Muscle of leg (tissue), 11 donors: ENCODE data around the gene TMEM135. TPM values are rescaled to one million over a fixed set of nuclear protein-coding genes. Genes with fewer than 3 reads are reported as not detected.
A peak's percentile ranks its signal among the peaks of the same experiment; 100 is the strongest.

Experiments used
- DNase-seq: peaks from one replicate; pipeline ENCODE4 v3.0.0; 2013
- H3K27ac ChIP-seq: one replicate; pipeline ENCODE4 v1.5.1; 2013; ENCODE audit warnings: mild to moderate bottlenecking, low read length, control low read depth
- H3K27me3 ChIP-seq: one replicate; pipeline ENCODE4 v1.6.1; 2013; ENCODE audit warnings: low read length; ENCODE audit not compliant: control insufficient read depth, insufficient read depth
- H3K36me3 ChIP-seq: one replicate; pipeline ENCODE4 v1.6.1; 2013; ENCODE audit warnings: low read length; ENCODE audit not compliant: control insufficient read depth, insufficient read depth
- H3K4me1 ChIP-seq: one replicate; pipeline ENCODE4 v1.6.1; 2013; ENCODE audit warnings: low read length; ENCODE audit not compliant: control insufficient read depth, insufficient read depth
- H3K4me3 ChIP-seq: one replicate; pipeline ENCODE4 v1.5.1; 2013; ENCODE audit warnings: low read length, control low read depth
- H3K9me3 ChIP-seq: replicated peaks from 2 replicates; pipeline ENCODE4 v1.6.1; 2013; ENCODE audit warnings: low read depth, low read length; ENCODE audit not compliant: control insufficient read depth
- WGBS: methylation state at CpG from one replicate; pipeline ENCODE4 v1.1.5; 2013; ENCODE audit warnings: missing lambda C conversion rate; ENCODE audit not compliant: insufficient coverage; 5-methylcytosine and 5-hydroxymethylcytosine counted together
- polyA plus RNA-seq, 8 donors: library from polyadenylated mRNA; unstranded; fragments of 120-200 nt; gene quantifications; one replicate each; pipeline versions ENCODE4 v1.2.1 to v1.2.3, GENCODE V29; 2013; ENCODE audit warnings: inconsistent platforms in 1 of 8, low replicate concordance in 1 of 8; ENCODE audit not compliant: insufficient read length in 8 of 8, insufficient read depth in 1 of 8
- total RNA-seq: library from RNA; stranded (reverse); fragments of 120-200 nt; gene quantifications from one replicate; pipeline ENCODE4 v1.2.4, GENCODE V29; 2013

Gene TMEM135
- total and polyA plus RNA-seq, 9 donors = 10.5 to 21.1 (median 14.9) TPM

DNA sequence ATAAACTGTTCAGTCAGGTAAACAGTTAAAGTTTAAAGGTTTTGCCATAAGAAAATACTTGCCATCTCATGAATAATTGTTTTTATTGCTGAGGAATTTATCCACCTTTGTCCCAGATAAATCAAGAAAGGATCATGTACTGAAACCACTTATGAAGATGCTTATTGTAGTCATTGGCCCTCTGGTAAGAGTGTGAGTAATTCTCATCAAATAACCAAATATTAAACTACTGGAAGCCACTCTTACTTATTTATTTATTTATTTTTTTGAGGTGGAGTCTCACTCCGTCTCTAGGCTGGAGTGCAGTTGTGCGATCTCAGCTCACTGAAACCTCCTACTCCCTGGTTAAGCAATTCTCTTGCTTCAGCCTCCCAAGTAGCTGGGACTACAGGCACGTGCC lies 35.1 kb downstream of the TMEM135 start:
- Histone ChIP-seq H3K27ac (no peak overlapping the region), H3K4me3 (no peak overlapping the region), H3K9me3 (no peaks in the 10 kb centered on the region), H3K36me3 (peaks cover 18% of the 10 kb centered on the region), H3K4me1 (no peaks in the 10 kb centered on the region), H3K27me3 (no peaks in the 10 kb centered on the region)
- no peak for DNase-seq
- WGBS = no CpG with 5 or more reads among the region's 3 CpGs

DNA sequence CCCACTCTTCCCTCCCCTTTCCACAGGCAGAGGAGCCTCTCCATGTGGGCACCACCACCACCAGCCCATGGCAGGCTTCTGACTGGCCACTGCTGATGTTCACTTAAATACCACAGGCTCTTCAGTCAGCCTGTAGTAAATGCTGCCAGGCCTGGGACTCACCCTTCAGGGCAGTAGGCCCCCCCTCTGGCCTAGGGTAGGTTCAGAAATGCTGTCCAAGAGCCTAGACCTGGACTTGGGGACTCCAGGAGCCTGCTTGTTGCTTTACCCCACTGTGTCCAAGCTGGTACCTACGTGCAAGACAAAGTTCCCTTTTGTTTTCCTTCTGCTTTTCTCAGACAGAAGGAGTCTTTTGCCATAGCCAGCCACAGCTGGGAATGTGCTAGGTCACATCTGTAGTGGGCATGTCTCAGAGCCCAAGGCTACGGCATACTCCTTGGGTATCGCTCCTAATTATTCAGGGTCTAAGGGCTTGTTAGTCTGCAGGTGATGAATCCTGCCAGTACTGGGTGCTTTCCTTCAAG lies 38.6 kb downstream of the TMEM135 start:
- Histone ChIP-seq H3K27me3 (no peaks in the 10 kb centered on the region), H3K4me1 (no peaks in the 10 kb centered on the region), H3K27ac (no peak overlapping the region), H3K36me3 (peaks cover 19% of the 10 kb centered on the region), H3K9me3 (no peaks in the 10 kb centered on the region), H3K4me3 (no peak overlapping the region)
- WGBS = 87% methylated on average over 3 of the region's 3 CpGs
- DNase-seq = no peak

DNA sequence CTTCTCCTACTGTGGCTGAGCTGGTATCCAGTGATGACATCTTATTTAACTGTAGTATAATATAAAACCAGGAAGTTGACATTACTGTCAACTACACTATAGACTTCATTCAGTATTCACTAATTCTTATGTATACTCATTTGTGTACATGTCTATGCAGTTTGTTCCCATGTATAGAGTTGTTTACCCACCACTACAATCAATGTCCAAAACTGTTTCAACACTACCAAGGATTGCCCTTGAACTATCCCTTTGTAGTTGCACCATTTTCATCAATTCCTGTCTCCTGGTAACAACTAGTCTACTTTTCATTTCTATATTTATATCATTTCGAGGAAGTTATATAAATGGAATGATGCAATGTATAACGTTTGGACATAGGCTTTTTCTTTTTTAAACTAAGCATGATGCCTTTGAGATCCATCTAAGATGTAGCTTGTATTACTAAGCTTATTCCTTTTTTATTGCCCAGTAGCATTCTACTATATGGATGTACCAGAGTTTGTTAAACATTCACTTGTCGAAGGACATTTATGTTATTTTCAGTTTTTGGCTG lies 39.2 kb downstream of the TMEM135 start:
- Histone ChIP-seq H3K9me3 (no peaks in the 10 kb centered on the region), H3K4me1 (no peaks in the 10 kb centered on the region), H3K27me3 (no peaks in the 10 kb centered on the region), H3K27ac (no peak overlapping the region), H3K4me3 (no peak overlapping the region), H3K36me3 (peaks cover 19% of the 10 kb centered on the region)
- DNase-seq = no peak
- no CpG with 5 or more reads among the region's 3 CpGs for WGBS

DNA sequence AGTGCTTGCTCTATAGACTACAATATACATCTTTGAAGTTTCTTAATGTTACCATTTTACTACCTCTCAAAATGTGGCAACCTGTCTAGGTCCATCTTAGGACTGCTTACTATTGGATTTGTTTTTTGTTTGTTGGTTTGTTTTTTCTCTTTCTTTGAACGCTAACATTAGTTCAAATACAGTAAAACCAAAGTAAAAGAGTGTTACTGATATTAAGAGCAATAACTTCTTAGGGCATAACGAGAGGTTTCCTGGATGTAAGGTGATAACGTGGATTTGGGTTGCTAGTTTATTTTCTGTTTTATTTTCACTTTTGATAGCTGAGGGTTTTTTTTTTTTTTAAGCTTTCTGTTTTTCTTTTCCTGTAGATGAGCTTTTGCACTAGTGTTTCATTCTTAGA lies 43.6 kb downstream of the TMEM135 start:
- WGBS = no CpG with 5 or more reads among the region's 3 CpGs

DNA sequence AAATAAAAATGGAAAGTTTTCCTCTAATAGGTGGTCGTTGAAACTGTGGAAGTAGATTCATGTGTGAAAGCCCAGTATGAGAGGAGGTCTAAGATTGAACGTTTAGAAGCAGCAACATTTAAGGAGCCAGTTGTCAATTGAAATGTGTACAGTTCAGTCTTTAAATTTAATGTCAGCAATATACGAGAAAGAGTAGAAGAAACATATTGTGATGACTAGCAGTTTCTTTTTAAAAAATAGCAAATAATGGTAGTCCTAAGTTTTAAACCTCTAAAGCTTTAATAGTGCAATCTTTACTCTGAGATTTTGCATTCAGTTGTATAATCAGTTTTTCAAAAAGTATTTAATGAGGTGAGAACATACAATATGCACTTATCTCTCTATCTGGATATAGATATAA lies 44.9 kb downstream of the TMEM135 start:
- DNase-seq = no peak
- Histone ChIP-seq H3K36me3 (peaks cover 5% of the 10 kb centered on the region), H3K9me3 (peaks cover 3% of the 10 kb centered on the region), H3K27ac (no peak overlapping the region), H3K27me3 (no peaks in the 10 kb centered on the region), H3K4me1 (no peaks in the 10 kb centered on the region), H3K4me3 (no peak overlapping the region)
- WGBS = 10% methylated on average over 1 of the region's 3 CpGs

More for the DNA sequence above, 43.6 kb downstream of the TMEM135 start:
- no peaks in the 10 kb centered on the region for H3K9me3 ChIP-seq
- peaks cover 8% of the 10 kb centered on the region for H3K36me3 ChIP-seq
- no peaks in the 10 kb centered on the region for H3K27me3 ChIP-seq
- no peaks in the 10 kb centered on the region for H3K4me1 ChIP-seq
- H3K4me3 ChIP-seq = no peak overlapping the region
- H3K27ac ChIP-seq = no peak overlapping the region
- DNase-seq = no peak

DNA sequence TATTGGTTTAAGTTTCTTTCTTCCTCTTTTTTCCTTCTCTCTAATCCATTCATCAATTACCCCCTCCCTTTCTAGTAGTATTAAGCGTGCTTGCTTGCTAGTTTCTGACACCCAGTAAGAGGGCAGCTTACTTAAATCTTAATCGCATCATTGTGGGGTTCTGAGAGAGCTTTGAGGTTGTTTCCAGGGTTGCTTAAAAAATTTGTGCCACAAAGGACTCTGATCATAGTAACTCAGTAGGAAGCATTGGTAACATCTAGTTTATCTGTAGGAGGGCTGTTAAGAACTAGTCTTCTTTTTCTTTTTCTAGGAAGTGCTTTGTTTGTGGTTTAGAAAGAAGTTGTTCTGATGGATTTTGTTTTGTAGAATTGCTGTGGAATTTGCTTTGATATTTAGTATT lies 45.3 kb downstream of the TMEM135 start:
- Histone ChIP-seq H3K4me1 (no peaks in the 10 kb centered on the region), H3K4me3 (no peak overlapping the region), H3K27ac (no peak overlapping the region), H3K9me3 (peaks cover 5% of the 10 kb centered on the region), H3K36me3 (peaks cover 5% of the 10 kb centered on the region), H3K27me3 (no peaks in the 10 kb centered on the region)
- WGBS = no CpG with 5 or more reads among the region's 2 CpGs
- no peak for DNase-seq

DNA sequence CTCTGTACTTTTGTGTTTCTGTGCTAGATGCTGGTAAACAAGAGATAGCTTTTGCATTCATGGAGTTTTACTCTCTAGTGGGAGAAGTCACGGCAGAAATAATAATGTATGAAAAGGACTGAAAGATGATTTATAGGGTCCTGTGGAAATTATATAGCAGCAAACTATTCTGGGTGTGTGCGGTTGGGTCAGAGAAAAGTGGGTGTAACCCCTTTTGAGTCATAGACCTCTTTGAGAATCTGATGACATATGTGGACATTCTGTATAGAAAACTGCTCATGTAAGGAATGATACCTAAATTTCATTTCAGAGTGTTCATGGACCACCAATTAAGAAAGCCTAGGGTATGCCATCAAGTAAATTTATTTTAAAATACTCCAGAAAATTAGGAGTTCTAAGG lies 54.4 kb downstream of the TMEM135 start:
- Histone ChIP-seq H3K9me3 (peaks cover 12% of the 10 kb centered on the region), H3K4me1 (no peaks in the 10 kb centered on the region), H3K27ac (no peak overlapping the region), H3K27me3 (no peaks in the 10 kb centered on the region), H3K4me3 (no peak overlapping the region), H3K36me3 (peaks cover 6% of the 10 kb centered on the region)
- DNase-seq = no peak
- WGBS = 89% methylated on average over 2 of the region's 2 CpGs

DNA sequence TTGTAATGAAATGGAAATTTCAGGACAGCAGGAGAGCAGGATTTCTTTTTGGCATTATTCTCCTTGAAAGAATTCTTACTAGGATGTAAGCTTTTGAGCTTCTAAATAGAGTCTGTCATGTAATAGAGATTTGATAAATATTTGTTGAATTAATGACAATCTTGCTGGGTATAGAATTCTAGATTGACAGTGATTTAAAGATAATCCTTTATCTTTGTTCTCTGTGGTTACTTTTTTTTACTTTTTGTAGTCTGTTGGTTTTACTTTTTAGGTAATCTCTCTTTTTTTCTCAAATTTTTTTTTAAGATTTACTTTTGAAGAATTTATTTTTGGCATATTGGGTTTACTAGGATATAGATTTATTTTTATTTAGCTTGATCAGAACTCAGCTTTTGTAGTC lies 54.8 kb downstream of the TMEM135 start:
- Histone ChIP-seq H3K4me1 (no peaks in the 10 kb centered on the region), H3K27me3 (no peaks in the 10 kb centered on the region), H3K9me3 (peaks cover 12% of the 10 kb centered on the region), H3K4me3 (no peak overlapping the region), H3K27ac (no peak overlapping the region), H3K36me3 (peaks cover 8% of the 10 kb centered on the region)
- no peak for DNase-seq

DNA sequence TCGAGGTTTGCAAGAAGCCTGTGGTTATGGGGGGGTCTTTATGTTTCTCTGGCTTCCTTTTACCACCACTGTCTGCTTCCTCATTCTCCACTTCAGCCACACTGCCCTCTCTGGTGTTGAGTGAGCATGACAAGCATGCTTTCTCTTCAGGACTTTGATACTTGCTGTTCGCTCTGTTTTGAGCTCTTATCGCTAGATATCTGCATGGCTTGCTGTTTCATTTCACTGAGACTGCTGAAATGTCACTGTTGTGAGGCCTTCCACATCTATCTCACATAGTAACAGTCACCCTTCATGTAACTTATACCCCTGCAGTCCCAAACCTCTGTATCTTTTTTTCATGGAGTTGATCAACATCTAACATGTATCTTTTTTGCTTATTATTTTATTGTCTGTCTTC lies 59.8 kb downstream of the TMEM135 start:
- H3K27me3 ChIP-seq = no peaks in the 10 kb centered on the region
- peak; percentile 26 for DNase-seq
- H3K36me3 ChIP-seq = peaks cover 11% of the 10 kb centered on the region
- no peaks in the 10 kb centered on the region for H3K4me1 ChIP-seq
- H3K4me3 ChIP-seq = no peak overlapping the region
- 52% methylated on average over 2 of the region's 3 CpGs for WGBS
- H3K27ac ChIP-seq = no peak overlapping the region
- H3K9me3 ChIP-seq = peaks cover 6% of the 10 kb centered on the region

DNA sequence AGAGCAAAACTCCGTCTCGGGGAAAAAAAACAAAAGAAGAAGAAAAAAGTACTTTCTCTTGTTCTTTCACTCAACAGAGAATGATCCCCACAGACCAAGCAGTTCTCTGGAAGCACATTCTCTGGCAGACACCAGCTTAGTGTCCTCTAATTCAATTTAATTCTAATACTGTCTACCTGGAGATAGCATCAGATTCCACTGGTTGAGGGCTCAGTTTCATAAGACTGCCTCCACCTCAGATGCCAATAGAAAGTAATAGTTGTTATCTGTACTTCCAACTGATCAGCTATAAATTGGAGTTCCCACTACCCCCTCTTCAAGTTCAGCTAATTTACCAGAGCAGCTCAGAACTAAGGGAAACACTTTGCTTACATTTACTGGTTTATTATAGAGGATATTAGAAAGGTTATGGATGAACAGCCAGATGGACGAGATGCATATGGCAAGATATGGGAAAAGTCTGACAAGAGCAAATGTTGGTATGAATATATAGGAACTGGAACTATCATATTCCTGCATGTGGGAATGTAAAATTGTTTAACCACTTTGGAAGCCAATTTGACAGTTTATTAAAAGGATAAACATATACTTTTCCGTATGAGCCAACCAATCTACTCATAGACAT lies 64.3 kb downstream of the TMEM135 start:
- Histone ChIP-seq H3K4me1 (no peaks in the 10 kb centered on the region), H3K4me3 (no peak overlapping the region), H3K9me3 (no peaks in the 10 kb centered on the region), H3K27ac (no peak overlapping the region), H3K36me3 (peaks cover 5% of the 10 kb centered on the region), H3K27me3 (no peaks in the 10 kb centered on the region)
- DNase-seq = no peak
- no CpG with 5 or more reads among the region's 4 CpGs for WGBS
